Gastrocnemius medialis (tissue), 4 donors: ENCODE data around the gene ZNRF4. TPM values are rescaled to one million over a fixed set of nuclear protein-coding genes. Genes with fewer than 3 reads are reported as not detected.
"Not testable (repeated sequence)": the region's sequence is repeated elsewhere in the genome, so short reads cannot be mapped to it uniquely, and the experiment has no call there.

Source experiments
- ATAC-seq, 2 donors: fragments of 150-250 bp; one replicate each; pipeline ENCODE4 v1.9.1; 2016
- DNase-seq, 2 donors: peaks; one replicate each; pipeline ENCODE4 v3.0.0-alpha.2; 2019
- H3K27ac ChIP-seq, 4 donors: fragments of 200-600 bp; sonication (generic); 1 replicate in 1 of 4; 2 replicates in 3 of 4; pipeline ENCODE4 v1.5.1; 2016 to 2018; ENCODE audit warnings: mild to moderate bottlenecking in 2 of 4, moderate library complexity in 1 of 4
- H3K27me3 ChIP-seq, 3 donors: fragments of 200-600 bp; sonication (generic) in 2 of 3; 1 replicate in 1 of 3; 2 replicates in 2 of 3; pipeline versions ENCODE4 v1.5.1 to v1.6.0; 2016 to 2019; ENCODE audit warnings: mild to moderate bottlenecking in 1 of 3, moderate library complexity in 1 of 3
- H3K36me3 ChIP-seq, 2 donors: fragments of 200-600 bp; sonication (generic) in 1 of 2; one replicate each; pipeline ENCODE4 v1.5.1; 2017 to 2018
- H3K4me1 ChIP-seq, 2 donors: fragments of 200-600 bp; sonication (generic) in 1 of 2; one replicate each; pipeline ENCODE4 v1.5.1; 2016 to 2017; ENCODE audit warnings: mild to moderate bottlenecking in 2 of 2
- H3K4me3 ChIP-seq, 4 donors: fragments of 200-600 bp; sonication (generic) in 3 of 4; 1 replicate in 1 of 4; 2 replicates in 3 of 4; pipeline ENCODE4 v1.5.1; 2016 to 2019; ENCODE audit warnings: mild to moderate bottlenecking in 2 of 4
- H3K9me3 ChIP-seq, 3 donors: fragments of 200-600 bp; sonication (generic) in 2 of 3; 1 replicate in 1 of 3; 2 replicates in 2 of 3; pipeline ENCODE4 v1.5.1; 2016 to 2019
- CTCF ChIP-seq, 5 experiments: fragments of 450-650 bp in 3 of 5; fragments of 200-600 bp in 2 of 5; sonication (generic) in 2 of 5; IDR thresholded peaks in 4 of 5; conservative IDR thresholded peaks in 1 of 5; 1 replicate in 4 of 5; 2 replicates in 1 of 5; pipeline ENCODE4 v1.5.1; 2016 to 2019; ENCODE audit warnings: antibody characterized with exemption in 5 of 5, mild to moderate bottlenecking in 3 of 5, moderate library complexity in 3 of 5
- POLR2A ChIP-seq, 2 donors: fragments of 450-650 bp; IDR thresholded peaks; one replicate each; pipeline ENCODE4 v1.6.1; 2017; ENCODE audit warnings: antibody characterized with exemption in 2 of 2, mild to moderate bottlenecking in 2 of 2, moderate library complexity in 2 of 2
- in situ Hi-C, 4 donors: fragments of 200-750 bp; cut with MboI; loops; one replicate each; pipeline versions ENCODE4 v1.15.0 to v1.8.0; 2017; ENCODE audit warnings: low sequenced_read_pairs in 4 of 4
- intact Hi-C: fragments of 100-400 bp; cut with DNase I; formaldehyde crosslinking; loops from one replicate; pipeline ENCODE4 v1.15.1; 2023; ENCODE audit warnings: low total_unique reads
- total RNA-seq, 4 donors: library from RNA; depleted of rRNA; stranded (reverse); fragments of >200 nt; gene quantifications; one replicate each; pipeline versions ENCODE4 v1.1.0 to v1.2.3, GENCODE V29; 2016

Gene ZNRF4
- total RNA-seq, 4 donors from 2014 or later, result not detected

DNA sequence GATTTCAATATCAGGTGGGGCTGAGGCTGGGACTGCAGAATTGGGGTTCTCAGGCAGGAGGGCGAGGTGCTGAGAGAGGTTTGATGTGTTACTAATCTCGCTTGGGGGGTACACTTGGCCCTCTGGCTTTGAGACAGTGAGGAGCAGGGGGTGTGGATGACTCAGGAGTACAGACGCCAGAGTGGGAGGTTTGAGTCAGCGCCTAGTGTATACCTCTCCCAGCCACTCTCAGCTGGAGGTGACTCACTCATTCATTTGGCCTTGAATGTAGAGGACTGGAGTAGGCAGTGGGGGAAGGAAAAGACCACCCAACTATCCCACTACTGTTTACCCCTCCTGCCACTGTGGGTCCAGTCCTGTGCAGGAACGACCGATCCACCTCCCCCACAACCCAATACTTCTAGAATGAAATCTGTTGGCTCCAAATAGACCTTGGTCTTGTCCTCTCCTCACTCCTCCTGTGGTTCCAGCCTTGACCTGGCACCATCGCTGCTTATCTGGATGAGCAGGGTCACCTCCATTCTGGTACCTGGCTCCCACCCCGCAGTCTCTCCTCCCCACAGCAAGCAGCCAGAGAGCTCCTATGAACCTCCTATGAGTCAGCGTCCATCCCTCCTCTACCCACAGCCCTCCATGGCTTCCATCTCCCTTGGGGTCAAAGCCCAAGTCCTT lies 20.1 kb upstream of the ZNRF4 start:
- Histone ChIP-seq H3K27ac (no peak overlapping the region), H3K27me3 (peaks cover 9 to 27% (median 18%) of the 10 kb centered on the region in 3 donors), H3K4me1 (no peaks in the 10 kb centered on the region), H3K9me3 (no peaks in the 10 kb centered on the region), H3K36me3 (no peaks in the 10 kb centered on the region), H3K4me3 (no peak overlapping the region)
- ATAC-seq, result no peak
- intact Hi-C loops (no loop called here), in situ Hi-C loops (no loop called here)
- no peak for TF ChIP-seq POLR2A (IDR thresholded peaks at IDR 0.05)
- TF ChIP-seq CTCF (IDR thresholded peaks at IDR 0.05 in 4 of 5, conservative IDR thresholded peaks at IDR 0.05 in 1 of 5), result no peak
- no peak for DNase-seq

DNA sequence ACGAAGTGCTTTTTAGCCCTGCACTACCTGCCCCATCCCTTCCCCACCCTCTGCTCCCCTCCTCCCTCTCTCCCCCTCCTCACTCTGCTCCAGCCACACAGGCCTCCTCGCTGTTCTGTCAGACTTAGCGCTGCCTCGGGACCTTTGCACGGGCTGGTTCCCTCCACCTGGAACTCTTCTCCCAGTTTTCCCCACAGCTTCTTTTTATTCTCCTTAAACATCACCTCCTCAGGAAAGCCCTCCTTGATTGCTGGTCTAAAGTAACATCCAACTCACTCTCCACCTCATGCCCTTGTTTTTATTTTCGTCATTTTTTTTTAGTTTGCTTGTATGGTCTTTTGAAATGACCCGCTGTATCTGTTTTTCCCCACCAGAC lies 19.6 kb upstream of the ZNRF4 start:
- in situ Hi-C loops (no loop called here), intact Hi-C loops (no loop called here)
- TF ChIP-seq POLR2A (IDR thresholded peaks at IDR 0.05), result no peak
- no peak for TF ChIP-seq CTCF (IDR thresholded peaks at IDR 0.05 in 4 of 5, conservative IDR thresholded peaks at IDR 0.05 in 1 of 5)
- ATAC-seq (no peak), DNase-seq (no peak)
- H3K36me3 ChIP-seq, result no peaks in the 10 kb centered on the region
- H3K4me1 ChIP-seq, result no peaks in the 10 kb centered on the region
- no peak overlapping the region for H3K4me3 ChIP-seq
- peaks cover 9 to 27% (median 18%) of the 10 kb centered on the region in 3 donors for H3K27me3 ChIP-seq
- no peaks in the 10 kb centered on the region for H3K9me3 ChIP-seq
- H3K27ac ChIP-seq, result no peak overlapping the region

DNA sequence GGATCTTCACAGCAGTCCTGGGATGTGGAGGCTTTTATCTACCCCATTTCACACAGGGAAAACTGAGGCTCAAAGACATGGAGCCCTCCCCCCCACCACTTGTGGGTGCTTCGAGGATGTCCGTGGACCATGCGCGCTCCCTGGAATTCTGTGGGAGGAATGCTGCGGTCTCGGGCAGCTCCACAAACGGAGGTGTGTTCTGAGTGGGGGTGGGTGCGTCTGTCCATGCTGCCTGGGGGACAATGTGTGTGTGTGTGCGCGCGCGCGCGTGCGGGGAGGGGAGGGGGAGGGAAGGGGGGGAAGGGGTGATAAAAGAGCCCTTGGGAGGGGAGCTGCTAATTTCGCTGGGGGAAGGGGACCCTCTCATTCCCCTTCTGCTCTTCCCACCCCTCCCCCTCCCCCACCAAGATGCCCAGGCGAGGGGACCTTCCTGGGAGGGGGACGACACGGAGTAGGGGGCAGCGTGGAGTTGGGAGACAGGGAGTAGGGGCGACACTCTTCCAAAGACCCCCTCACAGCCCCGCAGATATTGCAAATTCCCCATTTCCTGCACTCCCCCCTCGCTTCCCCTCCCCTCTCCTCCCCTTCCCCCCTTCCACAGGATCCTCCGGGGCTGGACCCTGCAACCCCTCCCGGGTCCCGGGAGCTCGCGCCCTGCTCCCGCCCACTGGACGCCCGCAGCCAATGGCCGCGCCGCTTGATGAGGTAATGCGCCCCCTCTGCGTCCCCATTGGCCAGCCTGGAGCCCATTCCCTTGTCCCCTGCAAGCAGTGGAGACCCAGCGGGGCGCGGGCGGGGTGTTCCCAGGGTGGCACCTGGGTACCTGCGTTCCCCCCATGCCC lies 18.9 kb upstream of the ZNRF4 start:
- no peak for ATAC-seq
- in situ Hi-C loops, result no loop called here

DNA sequence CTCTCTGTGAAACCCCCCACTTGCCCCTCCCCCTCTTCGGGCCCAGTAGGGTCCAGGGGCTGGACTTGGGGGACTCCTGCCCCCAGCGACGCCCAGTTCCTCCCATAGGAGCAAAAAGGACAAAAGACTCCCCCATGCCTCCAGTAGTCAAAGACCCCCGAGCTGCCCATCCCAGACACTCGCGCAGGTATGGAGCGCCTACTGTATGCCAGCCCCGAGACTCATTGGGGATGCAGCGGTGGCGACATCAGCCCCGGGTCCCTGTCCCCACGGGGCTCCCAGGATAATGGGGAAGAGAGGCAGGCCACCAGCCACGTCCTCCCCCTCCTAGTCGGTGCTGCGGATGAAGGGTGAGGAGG lies 18.3 kb upstream of the ZNRF4 start:
- no peak overlapping the region for H3K27ac ChIP-seq
- H3K4me3 ChIP-seq, result no peak overlapping the region
- H3K27me3 ChIP-seq, result peaks cover 9 to 27% (median 18%) of the 10 kb centered on the region in 3 donors
- in situ Hi-C loops (no loop called here), intact Hi-C loops (no loop called here)
- H3K9me3 ChIP-seq, result no peaks in the 10 kb centered on the region
- H3K4me1 ChIP-seq, result no peaks in the 10 kb centered on the region
- DNase-seq, result no peak
- no peak for TF ChIP-seq CTCF (IDR thresholded peaks at IDR 0.05 in 4 of 5, conservative IDR thresholded peaks at IDR 0.05 in 1 of 5)
- TF ChIP-seq POLR2A (IDR thresholded peaks at IDR 0.05), result no peak
- no peaks in the 10 kb centered on the region for H3K36me3 ChIP-seq
- no peak for ATAC-seq

More for the DNA sequence above, 18.9 kb upstream of the ZNRF4 start:
- no peak overlapping the region for H3K4me3 ChIP-seq
- peaks cover 9 to 27% (median 18%) of the 10 kb centered on the region in 3 donors for H3K27me3 ChIP-seq
- no peak for TF ChIP-seq POLR2A (IDR thresholded peaks at IDR 0.05)
- no peak for TF ChIP-seq CTCF (IDR thresholded peaks at IDR 0.05 in 4 of 5, conservative IDR thresholded peaks at IDR 0.05 in 1 of 5)
- no peaks in the 10 kb centered on the region for H3K4me1 ChIP-seq
- intact Hi-C loops, result no loop called here
- no peaks in the 10 kb centered on the region for H3K9me3 ChIP-seq
- DNase-seq, result no peak
- H3K27ac ChIP-seq, result no peak overlapping the region
- no peaks in the 10 kb centered on the region for H3K36me3 ChIP-seq

GRCh38 chr19:5438756-5439155 lies 16.5 kb upstream of the ZNRF4 start:
- H3K27ac ChIP-seq, DNase-seq, H3K4me1 ChIP-seq, intact Hi-C loops, H3K4me3 ChIP-seq, ATAC-seq, H3K9me3 ChIP-seq, H3K36me3 ChIP-seq, in situ Hi-C loops: not testable (repeated sequence)
- H3K27me3 ChIP-seq, result peaks cover 9 to 27% (median 18%) of the 10 kb centered on the region in 3 donors
